HG03175 (cell line): ENCODE results near the gene LRMDA.
"Not testable (repeated sequence)": the region's sequence is repeated elsewhere in the genome, so short reads cannot be mapped to it uniquely, and the experiment has no call there.

Experiments
- ATAC-seq: cut with Tn5 transposase; IDR thresholded peaks from one replicate; pipeline ENCODE4 v1.9.1; 2021; ENCODE audit warnings: mild to moderate bottlenecking, moderate library complexity; ENCODE audit not compliant: unreplicated experiment

The LRMDA gene

GRCh38 chr10:76479103-76479790 is 1047.8 kb downstream of the LRMDA start:
- ATAC-seq: no peak

GRCh38 chr10:76481178-76481577 is 1049.8 kb downstream of the LRMDA start:
- ATAC-seq: no peak

- ATAC-seq: no peak
Observed at GRCh38 chr10:76487582-76487981, 1056.2 kb downstream of the LRMDA start.

- ATAC-seq: no peak
Observed at GRCh38 chr10:76488602-76489001, 1057.2 kb downstream of the LRMDA start.

GRCh38 chr10:76491216-76491615 is 1059.8 kb downstream of the LRMDA start:
- no peak for ATAC-seq

GRCh38 chr10:76492026-76492425 is 1060.6 kb downstream of the LRMDA start:
- ATAC-seq: no peak

- ATAC-seq: no peak
Observed at GRCh38 chr10:76492678-76493472, 1061.5 kb downstream of the LRMDA start.

GRCh38 chr10:76497666-76498065 is 1066.2 kb downstream of the LRMDA start:
- no peak for ATAC-seq

GRCh38 chr10:76504823-76505222 is 1073.4 kb downstream of the LRMDA start:
- ATAC-seq: no peak

GRCh38 chr10:76509446-76509845 is 1078.0 kb downstream of the LRMDA start:
- no peak for ATAC-seq

- ATAC-seq: no peak
Observed at GRCh38 chr10:76514321-76514720, 1082.9 kb downstream of the LRMDA start.

GRCh38 chr10:76514869-76515268 is 1083.4 kb downstream of the LRMDA start:
- no peak for ATAC-seq

GRCh38 chr10:76522547-76522946 is 1091.1 kb downstream of the LRMDA start:
- ATAC-seq: no peak

GRCh38 chr10:76523246-76523645 is 1091.8 kb downstream of the LRMDA start:
- no peak for ATAC-seq

- ATAC-seq: no peak
Observed at GRCh38 chr10:76523791-76524351, 1092.4 kb downstream of the LRMDA start.

GRCh38 chr10:76526833-76527232 is 1095.4 kb downstream of the LRMDA start:
- not testable (repeated sequence) for ATAC-seq

GRCh38 chr10:76540331-76540730 is 1108.9 kb downstream of the LRMDA start:
- ATAC-seq: no peak

- no peak for ATAC-seq
Observed at GRCh38 chr10:76540786-76541185, 1109.4 kb downstream of the LRMDA start.

- ATAC-seq: no peak
Observed at GRCh38 chr10:76541852-76542251, 1110.4 kb downstream of the LRMDA start.

- no peak for ATAC-seq
Observed at GRCh38 chr10:76542307-76542930, 1111.0 kb downstream of the LRMDA start.

- no peak for ATAC-seq
Observed at GRCh38 chr10:76543655-76544054, 1112.2 kb downstream of the LRMDA start.

- ATAC-seq: no peak
Observed at GRCh38 chr10:76544789-76545188, 1113.4 kb downstream of the LRMDA start.
